Heart right ventricle (tissue), 16 donors: ENCODE results near the gene OMG. TPM values are rescaled to one million over a fixed set of nuclear protein-coding genes. Genes with fewer than 3 reads are reported as not detected.

Experiments
- ATAC-seq, 8 donors: fragments of 200-7000 bp; cut with Tn5 transposase; one replicate each; pipeline ENCODE4 v1.9.1; 2020; ENCODE audit warnings: mild to moderate bottlenecking in 8 of 8, moderate library complexity in 8 of 8, moderate number of reproducible peaks in 1 of 8
- DNase-seq, 2 donors: peaks; one replicate each; pipeline ENCODE4 v3.0.0-alpha.2; 2020
- H3K27ac ChIP-seq, 10 donors: fragments of 200-600 bp; sonication (generic) in 2 of 10; one replicate each; pipeline versions ENCODE4 v1.5.0 to v1.8.0; 2020 to 2022; ENCODE audit warnings: mild to moderate bottlenecking in 3 of 10
- H3K27me3 ChIP-seq, 7 donors: fragments of 200-600 bp; one replicate each; pipeline ENCODE4 v1.8.0; 2021 to 2022; ENCODE audit warnings: mild to moderate bottlenecking in 2 of 7
- H3K36me3 ChIP-seq, 9 donors: fragments of 200-600 bp; sonication (generic) in 1 of 9; one replicate each; pipeline versions ENCODE4 v1.5.0 to v1.8.0; 2020 to 2022; ENCODE audit warnings: mild to moderate bottlenecking in 2 of 9
- H3K4me1 ChIP-seq, 9 donors: fragments of 200-600 bp; sonication (generic) in 1 of 9; one replicate each; pipeline versions ENCODE4 v1.5.0 to v1.8.0; 2020 to 2022; ENCODE audit warnings: mild to moderate bottlenecking in 4 of 9
- H3K4me3 ChIP-seq, 10 donors: fragments of 200-600 bp; sonication (generic) in 2 of 10; one replicate each; pipeline versions ENCODE4 v1.5.0 to v1.8.0; 2020 to 2022; ENCODE audit warnings: mild to moderate bottlenecking in 7 of 10, moderate library complexity in 2 of 10
- H3K9me3 ChIP-seq, 11 donors: fragments of 200-600 bp in 10 of 11; sonication (generic) in 2 of 11; one replicate each; pipeline versions ENCODE4 v1.5.0 to v1.8.0; 2013 to 2022; ENCODE audit warnings: mild to moderate bottlenecking in 2 of 11, control low read depth in 1 of 11, moderate library complexity in 1 of 11
- whole genome bisulfite sequencing, 2 donors: extraction: QIAGEN DNeasy Blood & Tissue Kit; methylation state at CpG; one replicate each; pipeline ENCODE4 v1.1.7; 2013; ENCODE audit warnings: inconsistent platforms in 1 of 2; 5-methylcytosine and 5-hydroxymethylcytosine counted together
- intact Hi-C, 10 donors: fragments of 100-400 bp; cut with DNase I; formaldehyde crosslinking; loops; one replicate each; pipeline versions ENCODE4 v1.11.1 to v1.14.2; 2022
- polyA plus RNA-seq, 2 donors: library from polyadenylated mRNA; stranded (reverse); fragments of 200-250 nt; gene quantifications; one replicate each; pipeline ENCODE4 v1.2.3, GENCODE V29; 2013
- total RNA-seq, 10 donors: library from RNA; stranded (reverse); fragmentation: NEBNext Ultra II Directional in 3 of 10; extraction: Animal tissue kit (Norgen Biotek cat#: 25700) in 3 of 10; gene quantifications; one replicate each; pipeline versions ENCODE4 v1.2.1 to v1.2.4, GENCODE V29; 2021 to 2023
- TF ChIP-seq, protein P1 (sequence below), 9 donors: fragments of 200-600 bp; sonication (generic) in 2 of 9; IDR thresholded peaks; one replicate each; pipeline versions ENCODE4 v1.5.0 to v1.8.0; 2021 to 2022; ENCODE audit warnings: antibody characterized with exemption in 9 of 9, mild to moderate bottlenecking in 5 of 9, moderate library complexity in 1 of 9
- donor health status: Arrhythmogenic right ventricular cardiomyopathy.
- donor health status: ischemic (EF 13 %, LVEDD 7.1; RV severe dilation, severe dysfunction).
- donor health status: healthy with polysubstance abuse.
- donor health status: DM: no; HTN: yes; CAD: no.
- donor health status: DM: no; HTN: no; CAD: no.
- donor health status: ischemic (EF 25% LVEDD 6.9; RV normal size, moderate dysfunction).
- donor health status: ischemic (EF 25% LVEDD 5.7; RV mildly dilated, moderate dysfunction).
- donor health status: healthy.
- donor health status: DM: yes; HTN: yes; CAD: no.
- donor health status: Ischemic cardiomyopathy.
- donor health status: ischemic (EF 35%, LVEDD 5.7; RV mildly dilated, moderate dysfunction).
- donor health status: nonischemic (EF 11% LVEDD 7.7; RV severe dilation, severe dysfunction).
- donor health status: DM: yes; HTN: yes; CAD: no.
- donor health status: PGD.
- donor health status: ischemic (EF 29% LVEDD 5.4; RV normal size, mild dysfunction).
- donor health status: nonischemic (EF 23%, LVEDD 6.1; RV moderate dilation, normal function).

The OMG gene
- total and polyA plus RNA-seq, 12 donors = 0.07 to 0.77 (median 0.36) TPM; not detected in 7

- WGBS, 2 donors = 97 to 98% methylated on average over 1 of the region's 1 CpG
- ATAC-seq (no peak), DNase-seq (no peak)
- Histone ChIP-seq H3K4me1 (peaks cover 0 to 4% (median 0%) of the 10 kb centered on the region in 9 donors), H3K27me3 (no peaks in the 10 kb centered on the region), H3K4me3 (no peak overlapping the region), H3K27ac (no peak overlapping the region), H3K36me3 (peaks cover 0 to 41% (median 0%) of the 10 kb centered on the region in 9 donors), H3K9me3 (no peaks in the 10 kb centered on the region)
- intact Hi-C loops = no loop called here
- TF ChIP-seq, protein P1, sequence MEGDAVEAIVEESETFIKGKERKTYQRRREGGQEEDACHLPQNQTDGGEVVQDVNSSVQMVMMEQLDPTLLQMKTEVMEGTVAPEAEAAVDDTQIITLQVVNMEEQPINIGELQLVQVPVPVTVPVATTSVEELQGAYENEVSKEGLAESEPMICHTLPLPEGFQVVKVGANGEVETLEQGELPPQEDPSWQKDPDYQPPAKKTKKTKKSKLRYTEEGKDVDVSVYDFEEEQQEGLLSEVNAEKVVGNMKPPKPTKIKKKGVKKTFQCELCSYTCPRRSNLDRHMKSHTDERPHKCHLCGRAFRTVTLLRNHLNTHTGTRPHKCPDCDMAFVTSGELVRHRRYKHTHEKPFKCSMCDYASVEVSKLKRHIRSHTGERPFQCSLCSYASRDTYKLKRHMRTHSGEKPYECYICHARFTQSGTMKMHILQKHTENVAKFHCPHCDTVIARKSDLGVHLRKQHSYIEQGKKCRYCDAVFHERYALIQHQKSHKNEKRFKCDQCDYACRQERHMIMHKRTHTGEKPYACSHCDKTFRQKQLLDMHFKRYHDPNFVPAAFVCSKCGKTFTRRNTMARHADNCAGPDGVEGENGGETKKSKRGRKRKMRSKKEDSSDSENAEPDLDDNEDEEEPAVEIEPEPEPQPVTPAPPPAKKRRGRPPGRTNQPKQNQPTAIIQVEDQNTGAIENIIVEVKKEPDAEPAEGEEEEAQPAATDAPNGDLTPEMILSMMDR (IDR thresholded peaks at IDR 0.05) = no peak
These were observed 1.6 kb downstream of the OMG start for GRCh38 chr17:31295489-31295871.

- 89% methylated on average over 3 of the region's 3 CpGs for WGBS, 2 donors
- Histone ChIP-seq H3K27me3 (no peaks in the 10 kb centered on the region), H3K4me1 (peaks cover 0 to 9% (median 0%) of the 10 kb centered on the region in 9 donors), H3K36me3 (peaks cover 0 to 45% (median 0%) of the 10 kb centered on the region in 9 donors), H3K4me3 (no peak overlapping the region), H3K27ac (no peak overlapping the region), H3K9me3 (no peaks in the 10 kb centered on the region)
- TF ChIP-seq, protein P1 (IDR thresholded peaks at IDR 0.05) = no peak
- DNase-seq (no peak), ATAC-seq (no peak)
- intact Hi-C loops = no loop called here
These were observed 2.1 kb downstream of the OMG start for GRCh38 chr17:31294820-31295488.

- TF ChIP-seq, protein P1 (IDR thresholded peaks at IDR 0.05) = no peak
- 96 to 97% methylated on average over 3 of the region's 3 CpGs for WGBS, 2 donors
- no peaks in the 10 kb centered on the region for H3K27me3 ChIP-seq
- no peaks in the 10 kb centered on the region for H3K9me3 ChIP-seq
- intact Hi-C loops = no loop called here
- no peak overlapping the region for H3K4me3 ChIP-seq
- DNase-seq (no peak), ATAC-seq (no peak)
- H3K27ac ChIP-seq = no peak overlapping the region
- peaks cover 0 to 9% (median 0%) of the 10 kb centered on the region in 9 donors for H3K4me1 ChIP-seq
- H3K36me3 ChIP-seq = peaks cover 0 to 45% (median 0%) of the 10 kb centered on the region in 9 donors
These were observed 2.8 kb downstream of the OMG start for GRCh38 chr17:31294231-31294630.

DNA sequence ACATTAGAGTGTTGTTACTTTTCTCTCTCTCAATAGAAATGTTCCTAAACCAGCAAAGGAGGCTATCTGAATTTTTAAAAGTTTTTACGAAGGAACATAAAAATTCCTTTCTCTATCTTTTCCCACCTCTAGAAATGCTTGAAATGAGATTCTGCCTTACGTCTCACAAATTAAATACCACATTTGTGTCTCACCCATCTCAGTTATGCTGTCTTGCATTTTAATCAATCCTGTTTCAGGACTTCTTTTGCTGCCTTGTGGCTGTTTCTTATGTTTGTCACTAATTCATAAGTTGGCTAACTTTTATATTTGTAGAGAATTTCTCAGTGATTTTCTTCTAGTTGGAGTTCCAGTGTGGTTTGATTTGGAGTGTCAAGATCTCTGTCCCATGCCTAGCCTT lies 3.5 kb downstream of the OMG start:
- H3K4me3 ChIP-seq = no peak overlapping the region
- intact Hi-C loops = no loop called here
- WGBS, 2 donors = 89 to 93% methylated on average over 2 of the region's 2 CpGs
- H3K9me3 ChIP-seq = no peaks in the 10 kb centered on the region
- H3K36me3 ChIP-seq = peaks cover 0 to 45% (median 0%) of the 10 kb centered on the region in 9 donors
- no peak overlapping the region for H3K27ac ChIP-seq
- peaks cover 0 to 9% (median 0%) of the 10 kb centered on the region in 9 donors for H3K4me1 ChIP-seq
- no peak for ATAC-seq
- TF ChIP-seq, protein P1 (IDR thresholded peaks at IDR 0.05) = no peak
- DNase-seq = no peak
- H3K27me3 ChIP-seq = no peaks in the 10 kb centered on the region
